Activated effector memory CD4-positive, alpha-beta T cell treated with Interleukin-2 at 50 U/mL for 16 hours (primary cell): ENCODE data around the gene LRFN4.

Experiments
- DNase-seq: peaks from one replicate; pipeline ENCODE4 v3.0.0-alpha.2; 2020

The LRFN4 gene

GRCh38 chr11:66845876-66846212 is 11.0 kb upstream of the LRFN4 start:
- no peak for DNase-seq

GRCh38 chr11:66846671-66847091 is 10.2 kb upstream of the LRFN4 start:
- DNase-seq = no peak

- no peak for DNase-seq
Measured at GRCh38 chr11:66847461-66848232, 9.2 kb upstream of the LRFN4 start.

GRCh38 chr11:66848671-66849500 is 8.0 kb upstream of the LRFN4 start:
- DNase-seq = no peak

GRCh38 chr11:66849501-66850234 is 7.2 kb upstream of the LRFN4 start:
- no peak for DNase-seq

- DNase-seq = no peak
Measured at GRCh38 chr11:66850235-66850587, 6.7 kb upstream of the LRFN4 start.

GRCh38 chr11:66850588-66851238 is 6.2 kb upstream of the LRFN4 start:
- no peak for DNase-seq

GRCh38 chr11:66851239-66851596 is 5.6 kb upstream of the LRFN4 start:
- DNase-seq = no peak

GRCh38 chr11:66851698-66852465 is 5.0 kb upstream of the LRFN4 start:
- DNase-seq = no peak

- no peak for DNase-seq
Measured at GRCh38 chr11:66852466-66853241, 4.2 kb upstream of the LRFN4 start.

- no peak for DNase-seq
Measured at GRCh38 chr11:66853242-66854229, 3.3 kb upstream of the LRFN4 start.

- DNase-seq = no peak
Measured at GRCh38 chr11:66854231-66854661, 2.6 kb upstream of the LRFN4 start.

- no peak for DNase-seq
Measured at GRCh38 chr11:66854729-66855211, 2.1 kb upstream of the LRFN4 start.

- peak; percentile 78 for DNase-seq
Measured at GRCh38 chr11:66855574-66856495, 1.0 kb upstream of the LRFN4 start.

GRCh38 chr11:66857234-66857926 is 516 bp downstream of the LRFN4 start:
- DNase-seq = no peak

GRCh38 chr11:66857927-66858185 is 992 bp downstream of the LRFN4 start:
- DNase-seq = no peak

GRCh38 chr11:66858186-66858938 is 1.5 kb downstream of the LRFN4 start:
- DNase-seq = no peak
